ENCODE measurements around the gene GSTM5. TPM values are rescaled to one million over a fixed set of nuclear protein-coding genes. Genes with fewer than 3 reads are reported as not detected.

The GSTM5 gene
- total RNA-seq, 1 experiment from 2014 or later = not detected

GRCh38 chr1:109762039-109762585, 50.1 kb downstream of the GSTM5 start:
- Histone ChIP-seq H3T11ph (ENCODE audit: low read length) (no peak overlapping the region), H2BK120ac (ENCODE audit: low read depth, low read length, poor library complexity, severe bottlenecking) (no peak overlapping the region), H3K79me2 (ENCODE audit: insufficient read depth, low read length) (no peaks in the 10 kb centered on the region), H2BK12ac (ENCODE audit: insufficient read length, low read depth, low read length) (no peak overlapping the region), H2BK5ac (ENCODE audit: insufficient read length, low read length) (no peak overlapping the region), H3K56ac (ENCODE audit: insufficient read length, low read depth, low read length) (no peak overlapping the region), H2BK20ac (ENCODE audit: low read depth, low read length, poor library complexity, severe bottlenecking) (no peak overlapping the region), H3K23me2 (ENCODE audit: insufficient read length, low read depth, low read length, poor library complexity, severe bottlenecking) (no peaks in the 10 kb centered on the region), H4K20me1 (ENCODE audit: control insufficient read depth, insufficient read depth, insufficient read length) (no peaks in the 10 kb centered on the region), H3K23ac (ENCODE audit: insufficient read length, low read depth, low read length) (no peak overlapping the region), H4K91ac (ENCODE audit: insufficient read length, low read depth, low read length) (no peak overlapping the region), H3K79me1 (ENCODE audit: insufficient read depth, low read depth, low read length, poor library complexity, severe bottlenecking) (no peaks in the 10 kb centered on the region), H3K4me2 (ENCODE audit: insufficient read depth, insufficient read length, low read length) (no peak overlapping the region), H2AFZ (ENCODE audit: low read length) (no peak overlapping the region), H3K4ac (ENCODE audit: low read depth, low read length) (no peak overlapping the region), H3K27ac (ENCODE audit: insufficient read length, low read depth, low read length) (no peak overlapping the region), H3K4me1 (ENCODE audit: insufficient read depth, low read length) (no peaks in the 10 kb centered on the region), H3K27me3 (ENCODE audit: insufficient read depth, low read length) (no peaks in the 10 kb centered on the region), H2AK5ac (ENCODE audit: insufficient read length, low read length) (no peak overlapping the region), H3K14ac (ENCODE audit: insufficient read depth, low read length) (no peak overlapping the region), H4K8ac (replicated peaks; ENCODE audit: insufficient read length, low read depth, low read length) (no peak overlapping the region), H2BK15ac (ENCODE audit: low read depth, low read length) (no peak overlapping the region; the same call in 1 of the 2 replicates), H3K18ac (ENCODE audit: insufficient read length, low read depth, low read length) (no peak overlapping the region), H3K9ac (ENCODE audit: extremely low read depth, insufficient read length, low read length) (no peak overlapping the region), H4K5ac (ENCODE audit: insufficient read length, low read depth, low read length) (no peak overlapping the region), H3K9me3 (ENCODE audit: control insufficient read depth, low read depth, low read length) (no peaks in the 10 kb centered on the region)
- H3K9me3 Mint-ChIP-seq = no peaks in the 10 kb centered on the region
- H3K27ac Mint-ChIP-seq = no peak overlapping the region
- no peak for DNase-seq
- WGBS (ENCODE audit: extremely low coverage, insufficient read length, low lambda C conversion rate) = no CpG with 5 or more reads among the region's 7 CpGs
- H3K4me1 Mint-ChIP-seq = peaks cover 4 to 5% of the 10 kb centered on the region in 2 experiments; a peak in 2 of 4 replicates
- TF ChIP-seq, protein P1, sequence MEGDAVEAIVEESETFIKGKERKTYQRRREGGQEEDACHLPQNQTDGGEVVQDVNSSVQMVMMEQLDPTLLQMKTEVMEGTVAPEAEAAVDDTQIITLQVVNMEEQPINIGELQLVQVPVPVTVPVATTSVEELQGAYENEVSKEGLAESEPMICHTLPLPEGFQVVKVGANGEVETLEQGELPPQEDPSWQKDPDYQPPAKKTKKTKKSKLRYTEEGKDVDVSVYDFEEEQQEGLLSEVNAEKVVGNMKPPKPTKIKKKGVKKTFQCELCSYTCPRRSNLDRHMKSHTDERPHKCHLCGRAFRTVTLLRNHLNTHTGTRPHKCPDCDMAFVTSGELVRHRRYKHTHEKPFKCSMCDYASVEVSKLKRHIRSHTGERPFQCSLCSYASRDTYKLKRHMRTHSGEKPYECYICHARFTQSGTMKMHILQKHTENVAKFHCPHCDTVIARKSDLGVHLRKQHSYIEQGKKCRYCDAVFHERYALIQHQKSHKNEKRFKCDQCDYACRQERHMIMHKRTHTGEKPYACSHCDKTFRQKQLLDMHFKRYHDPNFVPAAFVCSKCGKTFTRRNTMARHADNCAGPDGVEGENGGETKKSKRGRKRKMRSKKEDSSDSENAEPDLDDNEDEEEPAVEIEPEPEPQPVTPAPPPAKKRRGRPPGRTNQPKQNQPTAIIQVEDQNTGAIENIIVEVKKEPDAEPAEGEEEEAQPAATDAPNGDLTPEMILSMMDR (conservative IDR thresholded peaks at IDR 0.05) = no peak
- H3K27me3 Mint-ChIP-seq (ENCODE audit: low read depth) = peaks cover 2% of the 10 kb centered on the region; the same call in 1 of the 2 replicates
- H3K36me3 Mint-ChIP-seq (ENCODE audit: insufficient read depth in 1 of 3, low read depth in 3 of 3) = no peaks in the 10 kb centered on the region
- no peak overlapping the region for H3K4me3 Mint-ChIP-seq

All from H9 (cell line).